ENCODE data around the gene ASTN2. TPM values are rescaled to one million over a fixed set of nuclear protein-coding genes. Genes with fewer than 3 reads are reported as not detected.

Gene ASTN2
- total RNA-seq, 1 experiment from 2014 or later, result 4.8 TPM

GRCh38 chr9:116490321-116490720 lies 924.5 kb downstream of the ASTN2 start:
- no peak overlapping the region for H3K9ac ChIP-seq (ENCODE audit: low read length)
- no peaks in the 10 kb centered on the region for H3K36me3 ChIP-seq (ENCODE audit: control insufficient read depth in 1 of 2, insufficient read depth in 2 of 2, low read length in 2 of 2)
- no peaks in the 10 kb centered on the region for H3K27me3 ChIP-seq (ENCODE audit: insufficient read depth, low read length)
- RAD21 ChIA-PET (ENCODE audit: low non-redundant PET in 1 of 2, low total read pairs in 2 of 2, uncharacterized antibody in 2 of 2, unreplicated experiment in 2 of 2), result no interaction called here
- H4K20me1 ChIP-seq (ENCODE audit: insufficient read depth), result no peaks in the 10 kb centered on the region
- peaks cover 3 to 15% of the 10 kb centered on the region in 2 experiments; a peak in 3 of 4 replicates for H3K4me1 ChIP-seq (ENCODE audit: control insufficient read depth in 1 of 2, insufficient read depth in 2 of 2, low read length in 2 of 2)
- intact Hi-C loops (cut with micrococcal nuclease), result loop anchor here (5.0 kb wide), 1 partner anchor 898 kb away; no protein-coding TSS in a partner anchor
- ATAC-seq (no peak), DNase-seq (ENCODE audit: low read depth, low spot score) (no peak)
- H3K9me2 ChIP-seq (ENCODE audit: insufficient read depth), result no peaks in the 10 kb centered on the region
- H3K79me2 ChIP-seq (ENCODE audit: insufficient read depth, low read length), result no peaks in the 10 kb centered on the region
- H3K9me3 ChIP-seq (ENCODE audit: control insufficient read depth in 1 of 2, insufficient read depth in 1 of 2, low read depth in 1 of 2, low read length in 2 of 2), result no peaks in the 10 kb centered on the region
- POLR2A ChIA-PET, result no interaction called here
- no peak overlapping the region for H2AFZ ChIP-seq (ENCODE audit: low read depth, low read length, poor library complexity, severe bottlenecking)
- no peak overlapping the region for H3K4me3 ChIP-seq (replicated peaks in 1 of 2; ENCODE audit: low read depth in 1 of 2, low read length in 2 of 2)
- H3K27ac ChIP-seq (ENCODE audit: low read depth, low read length), result no peak overlapping the region
- CTCF ChIA-PET, result no interaction called here
- H3K4me2 ChIP-seq (ENCODE audit: low read length), result no peak overlapping the region
- BruUV-seq (replicated peaks), result no TSS peak
- no peak for TF ChIP-seq ZFX (IDR thresholded peaks at IDR 0.05)
- TF ChIP-seq ATF3 (IDR thresholded peaks at IDR 0.05), result no peak
- no peak for TF ChIP-seq EGR1 (IDR thresholded peaks at IDR 0.05; ENCODE audit: low read depth)
- no peak for TF ChIP-seq SP1 (IDR thresholded peaks at IDR 0.05; ENCODE audit: low read depth)
- no peak for TF ChIP-seq FOSL1 (IDR thresholded peaks at IDR 0.05; ENCODE audit: low read depth)

- ChIA-PET POLR2A (no interaction called here), RAD21 (ENCODE audit: low non-redundant PET in 1 of 2, low total read pairs in 2 of 2, uncharacterized antibody in 2 of 2, unreplicated experiment in 2 of 2) (no interaction called here), CTCF (no interaction called here)
- Histone ChIP-seq H3K9me3 (ENCODE audit: control insufficient read depth in 1 of 2, insufficient read depth in 1 of 2, low read depth in 1 of 2, low read length in 2 of 2) (no peaks in the 10 kb centered on the region), H3K79me2 (ENCODE audit: insufficient read depth, low read length) (no peaks in the 10 kb centered on the region), H3K9me2 (ENCODE audit: insufficient read depth) (no peaks in the 10 kb centered on the region), H4K20me1 (ENCODE audit: insufficient read depth) (no peaks in the 10 kb centered on the region), H3K4me3 (replicated peaks in 1 of 2; ENCODE audit: low read depth in 1 of 2, low read length in 2 of 2) (no peak overlapping the region), H2AFZ (ENCODE audit: low read depth, low read length, poor library complexity, severe bottlenecking) (no peak overlapping the region), H3K36me3 (ENCODE audit: control insufficient read depth in 1 of 2, insufficient read depth in 2 of 2, low read length in 2 of 2) (no peaks in the 10 kb centered on the region), H3K27ac (ENCODE audit: low read depth, low read length) (no peak overlapping the region), H3K9ac (ENCODE audit: low read length) (no peak overlapping the region), H3K4me2 (ENCODE audit: low read length) (no peak overlapping the region), H3K4me1 (ENCODE audit: control insufficient read depth in 1 of 2, insufficient read depth in 2 of 2, low read length in 2 of 2) (peaks cover 3 to 9% of the 10 kb centered on the region in 2 experiments; a peak in 3 of 4 replicates), H3K27me3 (ENCODE audit: insufficient read depth, low read length) (no peaks in the 10 kb centered on the region)
- DNase-seq (ENCODE audit: low read depth, low spot score) (no peak), ATAC-seq (no peak)
- intact Hi-C loops (cut with micrococcal nuclease), result no loop called here
- BruUV-seq (replicated peaks), result no TSS peak
- TF ChIP-seq SRF (IDR thresholded peaks at IDR 0.05; ENCODE audit: low read depth) (no peak), ATF3 (IDR thresholded peaks at IDR 0.05) (no peak), POLR2A (IDR thresholded peaks at IDR 0.05; ENCODE audit: borderline replicate concordance, extremely low read depth, insufficient read depth, insufficient read length) (no peak), YY1 (IDR thresholded peaks at IDR 0.05; ENCODE audit: extremely low read depth, insufficient replicate concordance, low read depth, low read length) (no peak), FOSL1 (IDR thresholded peaks at IDR 0.05; ENCODE audit: low read depth) (no peak), CEBPB (IDR thresholded peaks at IDR 0.05; ENCODE audit: low read depth) (no peak), RAD21 (IDR thresholded peaks at IDR 0.05; ENCODE audit: low read depth) (no peak), CTCF (IDR thresholded peaks at IDR 0.05 in 2 of 3, conservative IDR thresholded peaks at IDR 0.05 in 1 of 3; ENCODE audit: borderline replicate concordance in 1 of 3, insufficient read depth in 1 of 3, low read depth in 2 of 3, low read length in 2 of 3) (no peak), ZNF274 (IDR thresholded peaks at IDR 0.05; ENCODE audit: low read depth, low read length) (no peak), ZBTB33 (IDR thresholded peaks at IDR 0.05; ENCODE audit: extremely low read depth, insufficient replicate concordance, low read length) (no peak), EZH2 (IDR thresholded peaks at IDR 0.05) (no peak)
Measured at GRCh38 chr9:116488373-116488772, 926.5 kb downstream of the ASTN2 start.
